Fibroblast of pulmonary artery (primary cell): ENCODE data around the gene AARSD1.
A peak's percentile ranks its signal among the peaks of the same experiment; 100 is the strongest.

ENCODE experiments used
- DNase-seq: peaks from one replicate; pipeline ENCODE4 v3.0.0-alpha.2; 2010; ENCODE audit warnings: low read depth
- H3K4me3 ChIP-seq: replicated peaks from 2 replicates; pipeline ENCODE4 v1.5.1; 2011; ENCODE audit warnings: low read depth, mild to moderate bottlenecking, control low read depth, low read length, moderate library complexity
- TF ChIP-seq, protein P1 (sequence below): IDR thresholded peaks from 2 replicates; pipeline ENCODE4 v1.5.1; 2011; ENCODE audit warnings: mild to moderate bottlenecking, control low read depth, low read length, inconsistent platforms; ENCODE audit errors: missing control alignments

Gene AARSD1

DNA sequence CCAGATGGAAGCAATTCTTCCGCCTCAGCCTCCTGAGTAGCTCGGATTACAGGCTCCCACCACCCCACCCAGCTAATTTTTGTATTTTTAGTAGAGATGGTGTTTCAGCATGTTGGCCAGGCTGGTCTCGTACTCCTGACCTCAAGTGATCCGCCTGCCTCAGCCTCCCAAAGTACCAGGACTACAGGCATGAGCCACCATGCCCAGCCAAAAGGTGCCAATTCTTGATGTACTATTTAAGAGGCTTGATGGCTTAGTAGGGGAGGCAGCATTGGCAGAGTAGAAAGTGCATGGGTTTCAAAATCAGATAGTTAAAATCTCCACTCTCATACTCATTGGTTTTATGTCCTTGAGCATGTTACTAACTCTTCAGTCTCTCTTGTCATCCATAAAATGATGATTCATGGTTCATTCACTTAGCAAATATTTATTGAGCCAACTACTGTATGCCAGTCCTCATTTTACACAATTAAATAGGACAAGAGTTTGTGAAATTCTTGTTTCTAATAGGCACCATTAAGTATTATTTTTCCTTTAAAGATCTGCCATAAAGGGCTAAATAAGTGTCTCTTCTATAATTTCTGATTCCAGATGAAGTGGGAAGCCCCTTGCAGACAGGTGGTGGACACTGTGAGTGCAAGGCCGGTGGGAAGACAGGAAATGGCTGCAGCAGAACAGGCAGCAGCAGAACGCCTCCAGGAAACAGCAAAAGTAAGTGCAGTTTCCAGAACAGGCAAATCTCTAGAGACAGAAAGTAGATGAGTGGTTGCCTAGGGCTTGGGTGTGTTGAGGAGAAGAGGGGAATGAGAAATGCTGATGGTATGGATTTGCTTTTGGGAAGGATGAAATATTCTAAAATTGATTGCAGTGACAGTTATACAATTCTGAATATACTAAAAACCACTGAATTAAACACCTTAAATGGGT is 25.7 kb upstream of the AARSD1 start:
- no peak overlapping the region for H3K4me3 ChIP-seq
- no peak for DNase-seq
- TF ChIP-seq, protein P1, sequence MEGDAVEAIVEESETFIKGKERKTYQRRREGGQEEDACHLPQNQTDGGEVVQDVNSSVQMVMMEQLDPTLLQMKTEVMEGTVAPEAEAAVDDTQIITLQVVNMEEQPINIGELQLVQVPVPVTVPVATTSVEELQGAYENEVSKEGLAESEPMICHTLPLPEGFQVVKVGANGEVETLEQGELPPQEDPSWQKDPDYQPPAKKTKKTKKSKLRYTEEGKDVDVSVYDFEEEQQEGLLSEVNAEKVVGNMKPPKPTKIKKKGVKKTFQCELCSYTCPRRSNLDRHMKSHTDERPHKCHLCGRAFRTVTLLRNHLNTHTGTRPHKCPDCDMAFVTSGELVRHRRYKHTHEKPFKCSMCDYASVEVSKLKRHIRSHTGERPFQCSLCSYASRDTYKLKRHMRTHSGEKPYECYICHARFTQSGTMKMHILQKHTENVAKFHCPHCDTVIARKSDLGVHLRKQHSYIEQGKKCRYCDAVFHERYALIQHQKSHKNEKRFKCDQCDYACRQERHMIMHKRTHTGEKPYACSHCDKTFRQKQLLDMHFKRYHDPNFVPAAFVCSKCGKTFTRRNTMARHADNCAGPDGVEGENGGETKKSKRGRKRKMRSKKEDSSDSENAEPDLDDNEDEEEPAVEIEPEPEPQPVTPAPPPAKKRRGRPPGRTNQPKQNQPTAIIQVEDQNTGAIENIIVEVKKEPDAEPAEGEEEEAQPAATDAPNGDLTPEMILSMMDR, result no peak

DNA sequence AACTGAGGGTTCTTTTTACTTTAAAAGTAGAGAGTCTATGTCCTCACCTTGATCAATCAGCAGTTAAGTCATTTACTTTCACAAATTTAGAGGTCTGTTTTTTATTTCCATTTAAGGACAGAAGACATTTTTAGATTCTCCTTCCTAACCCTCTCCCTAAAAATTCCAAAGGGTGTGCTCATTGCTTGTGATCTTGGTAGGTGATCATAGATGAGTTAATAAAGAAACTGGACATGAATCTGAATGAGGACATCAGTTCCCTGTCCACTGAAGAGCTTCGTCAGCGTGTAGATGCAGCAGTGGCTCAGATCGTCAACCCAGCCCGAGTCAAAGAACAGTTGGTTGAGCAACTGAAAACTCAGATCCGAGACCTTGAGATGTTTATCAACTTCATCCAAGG is 24.9 kb upstream of the AARSD1 start:
- no peak for DNase-seq
- TF ChIP-seq, protein P1, result no peak
- H3K4me3 ChIP-seq, result no peak overlapping the region

DNA sequence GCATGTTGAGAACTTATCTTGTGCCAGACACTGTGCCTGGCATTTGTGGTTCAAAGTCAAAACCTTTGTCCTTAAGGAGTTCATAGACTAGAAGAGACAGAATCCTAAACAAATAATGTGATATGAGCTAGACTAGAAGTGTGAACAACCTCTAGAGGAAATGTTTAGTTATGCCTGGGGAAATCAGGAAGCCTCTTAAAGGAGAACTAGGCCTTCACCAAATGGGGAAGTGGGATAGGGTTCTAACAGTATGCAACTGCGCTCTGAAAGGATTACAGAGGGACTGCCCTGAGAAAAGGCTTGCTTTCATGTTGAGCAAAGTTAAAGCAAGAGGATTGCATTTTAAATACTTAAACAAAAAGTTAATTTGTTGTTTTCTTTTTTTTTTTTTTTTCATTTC is 21.0 kb upstream of the AARSD1 start:
- DNase-seq, result no peak
- H3K4me3 ChIP-seq, result no peak overlapping the region
- TF ChIP-seq, protein P1, result no peak

DNA sequence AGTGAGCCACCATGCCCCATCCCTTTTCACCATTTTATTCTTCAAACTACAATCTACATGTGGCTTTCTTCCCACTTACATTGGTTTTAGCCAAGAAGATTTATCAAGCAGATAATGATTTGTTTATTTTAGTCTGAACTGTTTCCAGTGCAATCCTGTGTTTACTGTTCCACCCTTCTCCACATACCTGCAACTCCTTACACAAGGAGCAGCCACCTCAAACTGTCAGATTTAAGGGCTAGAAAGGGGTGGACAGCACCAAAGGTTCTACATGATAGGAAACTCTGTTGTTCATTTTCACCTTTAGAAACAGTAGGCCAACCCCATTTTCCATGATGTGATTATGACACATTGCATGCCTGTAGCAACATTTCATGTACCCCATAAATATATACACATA is 18.0 kb upstream of the AARSD1 start:
- no peak for DNase-seq
- TF ChIP-seq, protein P1, result no peak
- H3K4me3 ChIP-seq, result no peak overlapping the region

DNA sequence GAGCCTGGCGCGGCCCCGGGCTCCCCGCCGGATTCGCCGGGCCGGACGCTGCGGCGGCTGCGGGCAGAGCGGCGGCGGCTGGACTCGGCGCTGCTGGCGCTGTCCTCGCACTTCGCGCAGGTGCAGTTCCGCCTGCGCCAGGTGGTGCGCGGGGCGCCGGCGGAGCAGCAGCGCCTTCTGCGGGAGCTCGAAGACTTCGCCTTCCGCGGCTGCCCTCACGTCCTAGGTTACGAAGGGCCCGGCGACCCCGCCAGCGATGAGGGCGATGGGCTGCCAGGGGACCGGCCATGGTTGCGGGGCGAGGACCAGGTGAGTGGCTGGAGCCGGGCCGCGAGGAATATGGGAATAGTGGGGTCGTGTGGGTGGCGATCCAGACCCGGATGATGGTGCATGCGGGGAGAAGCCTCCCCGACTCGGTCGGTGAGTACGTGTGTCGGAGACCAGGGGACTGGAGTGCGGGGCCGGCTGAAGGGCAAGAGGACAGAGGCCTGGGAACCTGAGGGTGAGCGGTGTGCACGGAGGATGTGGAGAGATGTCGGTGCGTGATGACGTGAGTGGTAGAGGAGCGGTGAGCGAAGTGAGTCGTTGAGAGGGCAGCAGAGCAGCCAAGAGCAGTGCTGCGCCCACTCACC is 16.6 kb upstream of the AARSD1 start:
- H3K4me3 ChIP-seq, result peak overlapping the region; percentile 84
- DNase-seq, result peak; percentile 56
- TF ChIP-seq, protein P1, result no peak

DNA sequence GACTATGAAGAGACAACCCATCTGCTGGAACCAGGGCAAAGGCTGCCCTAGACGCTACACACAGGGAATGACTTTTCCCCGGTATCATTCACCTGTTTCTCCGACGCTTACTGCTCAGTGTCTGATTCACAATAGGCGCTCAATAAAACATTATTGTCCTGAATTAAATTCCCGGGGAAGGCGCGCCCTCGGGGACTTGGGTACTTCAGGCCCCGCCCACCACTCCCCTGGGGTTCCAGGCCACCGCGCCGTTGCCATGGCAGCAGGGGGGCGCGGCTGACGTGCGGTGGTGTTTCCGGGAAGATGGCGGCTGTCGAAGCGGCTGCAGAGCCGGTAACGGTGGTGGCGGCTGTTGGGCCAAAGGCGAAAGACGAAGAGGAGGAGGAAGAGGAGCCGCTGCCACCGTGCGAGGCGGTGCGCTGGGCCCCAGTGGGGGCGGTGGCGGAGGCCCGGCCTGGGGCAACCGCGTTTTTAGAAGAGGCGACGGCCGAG is 16.1 kb upstream of the AARSD1 start, which contains the start of gene RUNDC1:
Gene RUNDC1, plus strand, starts transcription at position 292 of the 492 bp plus-strand sequence. Its CDS starts 12 bp downstream, at position 304.
- peak; percentile 82 for DNase-seq
- TF ChIP-seq, protein P1, result no peak
- peak within 1 kb of the TSS; percentile 84 for H3K4me3 ChIP-seq
